Breast epithelium (tissue), 4 donors: Measurements from ENCODE around the gene SYK. TPM values are rescaled to one million over a fixed set of nuclear protein-coding genes. Genes with fewer than 3 reads are reported as not detected.
"Not testable (repeated sequence)": the region's sequence is repeated elsewhere in the genome, so short reads cannot be mapped to it uniquely, and the experiment has no call there.

ENCODE experiments used
- DNase-seq, 2 donors: peaks; one replicate each; pipeline ENCODE4 v3.0.0-alpha.2; 2019; ENCODE audit warnings: low spot score in 2 of 2
- H3K27ac ChIP-seq, 2 donors: fragments of 200-600 bp; sonication (generic) in 1 of 2; one replicate each; pipeline ENCODE4 v1.5.1; 2016 to 2019; ENCODE audit warnings: mild to moderate bottlenecking in 1 of 2
- H3K27me3 ChIP-seq, 2 donors: fragments of 200-600 bp; sonication (generic) in 1 of 2; one replicate each; pipeline versions ENCODE4 v1.5.1 to v1.6.0; 2017 to 2019; ENCODE audit warnings: control low read depth in 1 of 2, mild to moderate bottlenecking in 1 of 2
- H3K36me3 ChIP-seq: fragments of 200-600 bp; one replicate; pipeline ENCODE4 v1.5.1; 2019
- H3K4me1 ChIP-seq, 2 donors: fragments of 200-600 bp; sonication (generic); one replicate each; pipeline ENCODE4 v1.5.1; 2016 to 2019; ENCODE audit warnings: control low read depth in 1 of 2
- H3K4me3 ChIP-seq, 3 donors: fragments of 200-600 bp; sonication (generic); 1 replicate in 2 of 3; 2 replicates in 1 of 3; pipeline ENCODE4 v1.5.1; 2016 to 2019; ENCODE audit warnings: mild to moderate bottlenecking in 3 of 3, moderate library complexity in 2 of 3
- H3K9me3 ChIP-seq, 2 donors: fragments of 200-600 bp; sonication (generic) in 1 of 2; one replicate each; pipeline ENCODE4 v1.5.1; 2016 to 2019; ENCODE audit warnings: control low read depth in 1 of 2
- CTCF ChIP-seq, 3 donors: fragments of 450-650 bp; IDR thresholded peaks; one replicate each; pipeline ENCODE4 v1.5.1; 2016 to 2017; ENCODE audit warnings: antibody characterized with exemption in 3 of 3, mild to moderate bottlenecking in 3 of 3, moderate library complexity in 3 of 3
- POLR2A ChIP-seq: fragments of 450-650 bp; IDR thresholded peaks from one replicate; pipeline ENCODE4 v1.6.1; 2016; ENCODE audit warnings: antibody characterized with exemption, mild to moderate bottlenecking, moderate library complexity
- POLR2AphosphoS5 ChIP-seq, 3 donors: sonication (generic); formaldehyde crosslinking; IDR thresholded peaks; one replicate each; pipeline ENCODE4 v1.6.1; 2017; ENCODE audit warnings: antibody characterized with exemption in 3 of 3
- intact Hi-C: fragments of 100-400 bp; cut with DNase I; formaldehyde crosslinking; loops from one replicate; pipeline ENCODE4 v1.15.1; 2023; ENCODE audit warnings: low total_unique reads
- total RNA-seq, 3 donors: library from RNA; depleted of rRNA; stranded (reverse); fragments of >200 nt; gene quantifications; one replicate each; pipeline ENCODE4 v1.1.0, GENCODE V29; 2016

Gene SYK
- total RNA-seq, 3 donors from 2014 or later, result 11.8 to 37.8 (median 25.9) TPM

GRCh38 chr9:90787771-90788460 lies 13.7 kb upstream of the SYK start:
- H3K4me1 ChIP-seq, result no peaks in the 10 kb centered on the region
- no peaks in the 10 kb centered on the region for H3K36me3 ChIP-seq
- TF ChIP-seq POLR2A (no peak), POLR2AphosphoS5 (IDR thresholded peaks at IDR 0.05) (no peak), CTCF (IDR thresholded peaks at IDR 0.05) (no peak)
- intact Hi-C loops, result no loop called here
- no peaks in the 10 kb centered on the region for H3K9me3 ChIP-seq
- H3K4me3 ChIP-seq, result no peak overlapping the region
- no peaks in the 10 kb centered on the region for H3K27me3 ChIP-seq
- H3K27ac ChIP-seq, result no peak overlapping the region
- no peak for DNase-seq

GRCh38 chr9:90788527-90788926 lies 13.1 kb upstream of the SYK start:
- H3K9me3 ChIP-seq, H3K27ac ChIP-seq, H3K4me3 ChIP-seq, H3K4me1 ChIP-seq, H3K36me3 ChIP-seq, DNase-seq, intact Hi-C loops, H3K27me3 ChIP-seq: not testable (repeated sequence)

- H3K27me3 ChIP-seq, result no peaks in the 10 kb centered on the region
- no peak overlapping the region for H3K4me3 ChIP-seq
- no peaks in the 10 kb centered on the region for H3K4me1 ChIP-seq
- intact Hi-C loops, result no loop called here
- no peak overlapping the region for H3K27ac ChIP-seq
- no peaks in the 10 kb centered on the region for H3K9me3 ChIP-seq
- TF ChIP-seq POLR2A, result no peak
- no peaks in the 10 kb centered on the region for H3K36me3 ChIP-seq
- no peak for DNase-seq
Observed at GRCh38 chr9:90789408-90789807, 12.2 kb upstream of the SYK start.

GRCh38 chr9:90789862-90790261 lies 11.8 kb upstream of the SYK start:
- Histone ChIP-seq H3K4me3 (no peak overlapping the region), H3K4me1 (no peaks in the 10 kb centered on the region), H3K9me3 (no peaks in the 10 kb centered on the region), H3K27ac (no peak overlapping the region), H3K27me3 (no peaks in the 10 kb centered on the region), H3K36me3 (no peaks in the 10 kb centered on the region)
- DNase-seq, result no peak
- intact Hi-C loops, result no loop called here
- no peak for TF ChIP-seq POLR2A
- no peak for TF ChIP-seq CTCF (IDR thresholded peaks at IDR 0.05)
- no peak for TF ChIP-seq POLR2AphosphoS5 (IDR thresholded peaks at IDR 0.05)

- DNase-seq, intact Hi-C loops, H3K4me1 ChIP-seq, H3K27ac ChIP-seq, H3K27me3 ChIP-seq, H3K36me3 ChIP-seq, H3K4me3 ChIP-seq, H3K9me3 ChIP-seq: not testable (repeated sequence)
Observed at GRCh38 chr9:90793024-90793423, 8.6 kb upstream of the SYK start.

GRCh38 chr9:90793729-90794128 lies 7.9 kb upstream of the SYK start:
- no peak for TF ChIP-seq POLR2A
- no peak for TF ChIP-seq CTCF (IDR thresholded peaks at IDR 0.05)
- no peak for TF ChIP-seq POLR2AphosphoS5 (IDR thresholded peaks at IDR 0.05)
- Histone ChIP-seq H3K36me3 (no peaks in the 10 kb centered on the region), H3K4me3 (no peak overlapping the region), H3K27ac (no peak overlapping the region), H3K27me3 (no peaks in the 10 kb centered on the region), H3K4me1 (no peaks in the 10 kb centered on the region), H3K9me3 (no peaks in the 10 kb centered on the region)
- no peak for DNase-seq
- intact Hi-C loops, result no loop called here

GRCh38 chr9:90795084-90795483 lies 6.5 kb upstream of the SYK start:
- no peak for TF ChIP-seq POLR2AphosphoS5 (IDR thresholded peaks at IDR 0.05)
- no peak for TF ChIP-seq POLR2A
- TF ChIP-seq CTCF (IDR thresholded peaks at IDR 0.05), result no peak
- Histone ChIP-seq H3K4me1 (no peaks in the 10 kb centered on the region), H3K36me3 (no peaks in the 10 kb centered on the region), H3K27ac (no peak overlapping the region), H3K4me3 (no peak overlapping the region), H3K27me3 (peaks cover 0 to 2% of the 10 kb centered on the region in 2 donors), H3K9me3 (no peaks in the 10 kb centered on the region)
- DNase-seq, result no peak
- intact Hi-C loops, result no loop called here
